ENCODE results near the gene FXYD1.
A peak's percentile ranks its signal among the peaks of the same experiment; 100 is the strongest.
"Not testable (repeated sequence)": the region's sequence is repeated elsewhere in the genome, so short reads cannot be mapped to it uniquely, and the experiment has no call there.

The FXYD1 gene

DNA sequence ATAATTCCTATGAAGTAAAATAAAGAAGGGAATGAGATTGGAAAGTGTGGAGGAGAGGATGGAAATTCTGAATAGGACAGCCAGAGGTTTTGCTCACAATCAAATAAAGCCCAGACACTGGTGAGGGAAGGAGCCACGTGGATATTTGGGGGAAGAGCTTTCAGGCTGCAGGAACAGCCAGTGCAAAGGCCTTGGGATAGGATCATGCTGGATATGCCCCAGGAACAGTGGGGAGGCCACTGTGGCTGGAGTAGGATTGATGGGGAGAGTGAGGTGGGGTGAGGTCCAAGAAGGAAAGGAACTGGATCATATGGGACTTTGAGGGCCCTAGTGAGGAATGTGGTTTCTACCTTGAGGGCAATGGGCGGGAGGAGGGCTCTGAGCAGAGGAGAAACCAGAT lies 11.8 kb downstream of the FXYD1 start:
- no peak overlapping the region for H3K27ac ChIP-seq (replicated peaks)
- H3K27me3 ChIP-seq (ENCODE audit: insufficient read depth, poor library complexity, severe bottlenecking): no peaks in the 10 kb centered on the region
- TF ChIP-seq, protein P1, sequence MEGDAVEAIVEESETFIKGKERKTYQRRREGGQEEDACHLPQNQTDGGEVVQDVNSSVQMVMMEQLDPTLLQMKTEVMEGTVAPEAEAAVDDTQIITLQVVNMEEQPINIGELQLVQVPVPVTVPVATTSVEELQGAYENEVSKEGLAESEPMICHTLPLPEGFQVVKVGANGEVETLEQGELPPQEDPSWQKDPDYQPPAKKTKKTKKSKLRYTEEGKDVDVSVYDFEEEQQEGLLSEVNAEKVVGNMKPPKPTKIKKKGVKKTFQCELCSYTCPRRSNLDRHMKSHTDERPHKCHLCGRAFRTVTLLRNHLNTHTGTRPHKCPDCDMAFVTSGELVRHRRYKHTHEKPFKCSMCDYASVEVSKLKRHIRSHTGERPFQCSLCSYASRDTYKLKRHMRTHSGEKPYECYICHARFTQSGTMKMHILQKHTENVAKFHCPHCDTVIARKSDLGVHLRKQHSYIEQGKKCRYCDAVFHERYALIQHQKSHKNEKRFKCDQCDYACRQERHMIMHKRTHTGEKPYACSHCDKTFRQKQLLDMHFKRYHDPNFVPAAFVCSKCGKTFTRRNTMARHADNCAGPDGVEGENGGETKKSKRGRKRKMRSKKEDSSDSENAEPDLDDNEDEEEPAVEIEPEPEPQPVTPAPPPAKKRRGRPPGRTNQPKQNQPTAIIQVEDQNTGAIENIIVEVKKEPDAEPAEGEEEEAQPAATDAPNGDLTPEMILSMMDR (IDR thresholded peaks at IDR 0.05; ENCODE audit: insufficient read depth, low read length): no peak
- TF ChIP-seq SPI1 (IDR thresholded peaks at IDR 0.05; ENCODE audit: borderline replicate concordance, low read depth) (no peak), GABPA (IDR thresholded peaks at IDR 0.05; ENCODE audit: low read depth) (no peak), POLR2AphosphoS5 (IDR thresholded peaks at IDR 0.05; ENCODE audit: low read depth) (no peak)
- TF ChIP-seq, protein P2, sequence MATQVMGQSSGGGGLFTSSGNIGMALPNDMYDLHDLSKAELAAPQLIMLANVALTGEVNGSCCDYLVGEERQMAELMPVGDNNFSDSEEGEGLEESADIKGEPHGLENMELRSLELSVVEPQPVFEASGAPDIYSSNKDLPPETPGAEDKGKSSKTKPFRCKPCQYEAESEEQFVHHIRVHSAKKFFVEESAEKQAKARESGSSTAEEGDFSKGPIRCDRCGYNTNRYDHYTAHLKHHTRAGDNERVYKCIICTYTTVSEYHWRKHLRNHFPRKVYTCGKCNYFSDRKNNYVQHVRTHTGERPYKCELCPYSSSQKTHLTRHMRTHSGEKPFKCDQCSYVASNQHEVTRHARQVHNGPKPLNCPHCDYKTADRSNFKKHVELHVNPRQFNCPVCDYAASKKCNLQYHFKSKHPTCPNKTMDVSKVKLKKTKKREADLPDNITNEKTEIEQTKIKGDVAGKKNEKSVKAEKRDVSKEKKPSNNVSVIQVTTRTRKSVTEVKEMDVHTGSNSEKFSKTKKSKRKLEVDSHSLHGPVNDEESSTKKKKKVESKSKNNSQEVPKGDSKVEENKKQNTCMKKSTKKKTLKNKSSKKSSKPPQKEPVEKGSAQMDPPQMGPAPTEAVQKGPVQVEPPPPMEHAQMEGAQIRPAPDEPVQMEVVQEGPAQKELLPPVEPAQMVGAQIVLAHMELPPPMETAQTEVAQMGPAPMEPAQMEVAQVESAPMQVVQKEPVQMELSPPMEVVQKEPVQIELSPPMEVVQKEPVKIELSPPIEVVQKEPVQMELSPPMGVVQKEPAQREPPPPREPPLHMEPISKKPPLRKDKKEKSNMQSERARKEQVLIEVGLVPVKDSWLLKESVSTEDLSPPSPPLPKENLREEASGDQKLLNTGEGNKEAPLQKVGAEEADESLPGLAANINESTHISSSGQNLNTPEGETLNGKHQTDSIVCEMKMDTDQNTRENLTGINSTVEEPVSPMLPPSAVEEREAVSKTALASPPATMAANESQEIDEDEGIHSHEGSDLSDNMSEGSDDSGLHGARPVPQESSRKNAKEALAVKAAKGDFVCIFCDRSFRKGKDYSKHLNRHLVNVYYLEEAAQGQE (IDR thresholded peaks at IDR 0.05; ENCODE audit: insufficient replicate concordance, low read depth): no peak
- DNase-seq (ENCODE audit: low read depth in 1 of 2, low spot score in 1 of 2): no peak
- no peak overlapping the region for H3K4me3 ChIP-seq (replicated peaks; ENCODE audit: insufficient read depth, low read length)

DNA sequence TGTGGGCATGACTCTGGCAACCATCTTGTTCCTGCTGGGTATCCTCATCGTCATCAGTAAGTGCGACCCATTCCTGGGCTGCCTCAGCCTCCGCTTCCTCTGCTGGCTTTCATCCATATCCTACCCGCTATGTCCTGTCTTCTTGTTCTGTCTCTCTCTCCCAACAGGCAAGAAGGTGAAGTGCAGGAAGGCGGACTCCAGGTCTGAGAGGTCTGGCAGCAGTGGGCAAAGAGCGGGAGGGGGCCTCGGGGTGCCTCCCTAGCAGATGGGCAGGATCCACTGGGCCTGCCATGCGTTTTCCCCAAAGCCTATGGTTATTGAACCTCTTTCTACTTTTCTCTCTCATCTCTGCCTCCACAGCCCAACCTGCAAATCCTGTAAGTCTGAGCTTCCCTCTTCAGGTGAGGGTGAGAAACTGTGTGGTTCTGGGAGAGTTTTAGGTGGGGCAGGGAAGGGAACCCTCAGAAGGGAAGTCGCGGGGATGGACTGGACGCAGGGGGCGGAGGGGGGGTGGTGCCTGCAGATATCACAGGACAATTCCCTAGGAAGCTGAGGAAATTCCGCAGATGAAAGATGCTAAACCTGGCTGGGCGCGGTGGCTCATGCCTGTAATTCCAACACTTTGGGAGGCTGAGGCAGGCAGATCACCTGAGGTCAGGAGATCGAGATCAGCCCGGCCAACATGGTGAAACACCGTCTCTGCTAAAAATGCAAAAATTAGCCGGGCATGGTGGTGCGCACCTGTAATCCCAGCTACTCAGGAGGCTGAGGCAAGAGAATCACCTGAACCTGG lies 12.8 kb downstream of the FXYD1 start:
- Histone ChIP-seq H3K4me3 (replicated peaks; ENCODE audit: insufficient read depth, low read length) (no peak overlapping the region), H3K27me3 (ENCODE audit: insufficient read depth, poor library complexity, severe bottlenecking) (no peaks in the 10 kb centered on the region), H3K27ac (replicated peaks) (no peak overlapping the region)
- TF ChIP-seq, protein P1 (IDR thresholded peaks at IDR 0.05; ENCODE audit: insufficient read depth, low read length): no peak
- no peak for TF ChIP-seq SPI1 (IDR thresholded peaks at IDR 0.05; ENCODE audit: borderline replicate concordance, low read depth)
- TF ChIP-seq GABPA (IDR thresholded peaks at IDR 0.05; ENCODE audit: low read depth): no peak
- no peak for TF ChIP-seq POLR2AphosphoS5 (IDR thresholded peaks at IDR 0.05; ENCODE audit: low read depth)
- TF ChIP-seq, protein P2 (IDR thresholded peaks at IDR 0.05; ENCODE audit: insufficient replicate concordance, low read depth): no peak
- DNase-seq (ENCODE audit: low read depth in 1 of 2, low spot score in 1 of 2): no peak

DNA sequence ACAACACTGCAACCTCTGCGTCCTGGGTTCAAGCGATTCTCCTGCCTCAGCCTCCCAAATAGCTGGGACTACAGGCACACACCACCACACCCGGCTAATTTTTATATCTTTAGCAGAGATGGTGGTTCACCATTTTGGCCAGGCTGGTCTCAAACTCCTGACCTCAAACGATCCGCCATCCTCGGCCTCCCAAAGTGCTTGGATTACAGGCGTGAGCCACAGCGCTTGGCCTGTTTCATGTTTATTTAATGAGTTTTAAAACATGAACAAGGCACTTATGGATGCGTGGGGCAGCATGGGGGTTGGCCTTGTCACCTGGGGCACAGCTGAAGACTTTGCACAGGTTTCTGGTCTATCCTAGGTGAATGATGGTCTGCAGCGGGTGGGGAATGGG lies 14.5 kb downstream of the FXYD1 start:
- H3K27me3 ChIP-seq (ENCODE audit: insufficient read depth, poor library complexity, severe bottlenecking); DNase-seq (ENCODE audit: low read depth in 1 of 2, low spot score in 1 of 2); H3K4me3 ChIP-seq (replicated peaks; ENCODE audit: insufficient read depth, low read length); H3K27ac ChIP-seq (replicated peaks): not testable (repeated sequence)

GRCh38 chr19:35153701-35154524 lies 15.3 kb downstream of the FXYD1 start:
- peak overlapping the region; percentile 88 for H3K4me3 ChIP-seq (replicated peaks; ENCODE audit: insufficient read depth, low read length)

More at GRCh38 chr19:35153701-35154524, 15.3 kb downstream of the FXYD1 start:
- peak overlapping the region; percentile 90 for H3K27ac ChIP-seq (replicated peaks)
- TF ChIP-seq, protein P1 (IDR thresholded peaks at IDR 0.05; ENCODE audit: insufficient read depth, low read length): peak; percentile 21
- no peak for TF ChIP-seq GABPA (IDR thresholded peaks at IDR 0.05; ENCODE audit: low read depth)
- no peaks in the 10 kb centered on the region for H3K27me3 ChIP-seq (ENCODE audit: insufficient read depth, poor library complexity, severe bottlenecking)
- peak; percentile 46 to 65 for DNase-seq (ENCODE audit: low read depth in 1 of 2, low spot score in 1 of 2)
